Inferior parietal cortex (tissue), 1 donor: Measurements from ENCODE around the gene RILP.

Experiments
- DNase-seq: peaks from one replicate; pipeline ENCODE4 v3.0.0-alpha.2; 2016; ENCODE audit errors: extremely low spot score

The RILP gene

GRCh38 chr17:1629504-1630310, 20.0 kb downstream of the RILP start:
- no peak for DNase-seq

- peak; percentile 94 for DNase-seq
These were observed 20.7 kb downstream of the RILP start for GRCh38 chr17:1628856-1629503.

GRCh38 chr17:1627982-1628855, 21.4 kb downstream of the RILP start, which contains the start of gene SLC43A2:
Gene SLC43A2, minus strand, starts transcription at chr17:1628834. Its CDS starts 960 bp downstream, at chr17:1627874.
- peak; percentile 84 for DNase-seq

- no peak for DNase-seq
These were observed 22.3 kb downstream of the RILP start for GRCh38 chr17:1627182-1627981.

- no peak for DNase-seq
These were observed 23.3 kb downstream of the RILP start for GRCh38 chr17:1626333-1626732.

GRCh38 chr17:1625581-1625980, 24.1 kb downstream of the RILP start:
- no peak for DNase-seq

GRCh38 chr17:1625053-1625452, 24.6 kb downstream of the RILP start:
- DNase-seq, result no peak

- no peak for DNase-seq
These were observed 25.0 kb downstream of the RILP start for GRCh38 chr17:1624650-1625049.

GRCh38 chr17:1623057-1623630, 26.5 kb downstream of the RILP start:
- DNase-seq, result no peak

GRCh38 chr17:1621273-1621954, 28.3 kb downstream of the RILP start:
- DNase-seq, result no peak

GRCh38 chr17:1620486-1620885, 29.2 kb downstream of the RILP start:
- DNase-seq, result no peak

GRCh38 chr17:1617620-1618174, 32.0 kb downstream of the RILP start:
- DNase-seq, result no peak

GRCh38 chr17:1616101-1616500, 33.6 kb downstream of the RILP start:
- no peak for DNase-seq

GRCh38 chr17:1612400-1612799, 37.3 kb downstream of the RILP start:
- no peak for DNase-seq

GRCh38 chr17:1611715-1612114, 38.0 kb downstream of the RILP start:
- DNase-seq, result no peak

GRCh38 chr17:1608676-1609075, 41.0 kb downstream of the RILP start:
- no peak for DNase-seq

GRCh38 chr17:1607971-1608320, 41.7 kb downstream of the RILP start:
- DNase-seq, result no peak

GRCh38 chr17:1606352-1606985, 43.2 kb downstream of the RILP start:
- DNase-seq, result no peak

- DNase-seq, result no peak
These were observed 43.9 kb downstream of the RILP start for GRCh38 chr17:1605681-1606351.
